ENCODE results near the gene SCTR.

The SCTR gene

DNA sequence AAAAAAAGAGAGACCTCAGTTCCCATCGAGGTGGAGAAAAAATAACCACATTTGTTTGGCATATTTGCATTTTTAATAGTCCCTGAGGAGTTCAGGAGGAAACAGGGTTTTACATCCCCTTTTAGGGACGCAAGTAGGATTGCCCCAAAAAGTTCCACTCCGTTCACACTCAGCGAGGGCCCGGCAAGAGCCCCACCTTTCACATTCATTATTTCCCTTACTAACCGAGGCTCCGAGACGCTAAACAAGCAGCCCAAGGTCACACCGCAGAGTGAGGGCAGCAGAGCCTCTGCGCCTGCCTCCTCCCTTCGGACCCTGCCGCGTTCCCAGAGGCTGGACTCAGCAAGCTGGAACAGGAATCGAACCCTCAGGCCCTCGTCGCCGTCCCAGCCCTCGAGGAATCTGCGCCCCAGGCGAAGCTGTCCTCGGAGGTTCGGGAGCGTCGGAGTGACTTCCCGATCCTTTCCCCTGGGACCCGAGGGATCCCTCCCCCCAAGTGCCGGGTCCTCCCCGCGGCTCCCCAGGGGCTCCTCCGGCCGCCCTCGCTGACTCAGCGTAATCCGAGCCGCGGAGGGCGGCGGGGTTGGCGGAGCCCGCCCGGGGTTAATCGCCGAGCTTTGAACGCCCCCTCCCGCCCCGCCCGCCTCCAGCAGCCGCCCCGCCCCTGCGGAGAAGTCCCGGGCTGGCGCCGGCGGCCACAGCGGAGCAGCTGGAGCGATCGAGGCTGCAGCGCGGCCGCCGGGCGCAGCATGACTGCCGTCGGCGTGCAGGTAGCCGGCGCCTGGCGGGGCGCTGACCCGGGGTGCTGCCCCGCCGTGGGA is 92.9 kb downstream of the SCTR start, which contains the start of gene TMEM37:
TMEM37 (plus strand) TSS at position 700 of the 821 bp plus-strand sequence; CDS start at position 750, 50 bp downstream.
- no peak for TF ChIP-seq POLR2A (IDR thresholded peaks at IDR 0.05; ENCODE audit: extremely low read depth, insufficient read length)
- TF ChIP-seq, protein P1, sequence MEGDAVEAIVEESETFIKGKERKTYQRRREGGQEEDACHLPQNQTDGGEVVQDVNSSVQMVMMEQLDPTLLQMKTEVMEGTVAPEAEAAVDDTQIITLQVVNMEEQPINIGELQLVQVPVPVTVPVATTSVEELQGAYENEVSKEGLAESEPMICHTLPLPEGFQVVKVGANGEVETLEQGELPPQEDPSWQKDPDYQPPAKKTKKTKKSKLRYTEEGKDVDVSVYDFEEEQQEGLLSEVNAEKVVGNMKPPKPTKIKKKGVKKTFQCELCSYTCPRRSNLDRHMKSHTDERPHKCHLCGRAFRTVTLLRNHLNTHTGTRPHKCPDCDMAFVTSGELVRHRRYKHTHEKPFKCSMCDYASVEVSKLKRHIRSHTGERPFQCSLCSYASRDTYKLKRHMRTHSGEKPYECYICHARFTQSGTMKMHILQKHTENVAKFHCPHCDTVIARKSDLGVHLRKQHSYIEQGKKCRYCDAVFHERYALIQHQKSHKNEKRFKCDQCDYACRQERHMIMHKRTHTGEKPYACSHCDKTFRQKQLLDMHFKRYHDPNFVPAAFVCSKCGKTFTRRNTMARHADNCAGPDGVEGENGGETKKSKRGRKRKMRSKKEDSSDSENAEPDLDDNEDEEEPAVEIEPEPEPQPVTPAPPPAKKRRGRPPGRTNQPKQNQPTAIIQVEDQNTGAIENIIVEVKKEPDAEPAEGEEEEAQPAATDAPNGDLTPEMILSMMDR (IDR thresholded peaks at IDR 0.05; ENCODE audit: low read depth, low read length), result no peak
- DNase-seq (ENCODE audit: low read depth), result peak; percentile 93
- H3K4me3 ChIP-seq (ENCODE audit: low read depth, low read length), result peak within 1 kb of the TSS; percentile 45

DNA sequence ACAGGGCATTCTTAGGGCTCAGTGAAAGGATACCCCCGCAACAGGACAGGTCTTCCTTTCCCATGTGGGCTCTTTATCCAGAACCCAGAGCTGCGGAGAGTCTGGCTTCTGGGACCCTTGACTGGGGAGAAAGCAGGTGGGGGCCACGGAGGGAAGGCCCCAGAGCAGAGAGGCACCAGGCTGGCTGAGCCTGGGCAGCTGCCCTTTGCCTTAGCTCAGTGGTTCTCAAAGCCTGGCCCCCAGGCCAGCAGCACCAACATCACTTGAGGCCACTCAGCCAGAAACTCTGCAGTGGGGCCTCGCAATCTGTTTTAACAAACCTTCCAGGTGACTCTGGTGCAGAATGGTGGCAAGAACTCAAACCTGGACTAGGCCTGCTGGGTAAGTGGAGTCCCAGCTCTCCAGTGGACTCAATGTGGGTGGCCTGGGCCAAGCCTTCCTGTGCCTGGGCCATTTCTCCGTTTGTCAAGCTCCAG is 94.2 kb downstream of the SCTR start:
- no peak for DNase-seq (ENCODE audit: low read depth)
- no peak overlapping the region for H3K4me3 ChIP-seq (ENCODE audit: low read depth, low read length)
- TF ChIP-seq, protein P1 (IDR thresholded peaks at IDR 0.05; ENCODE audit: low read depth, low read length), result no peak
- TF ChIP-seq MYC (IDR thresholded peaks at IDR 0.05; ENCODE audit: low read depth, low read length) (no peak), POLR2A (IDR thresholded peaks at IDR 0.05; ENCODE audit: extremely low read depth, insufficient read length) (no peak)
- TF ChIP-seq, protein P2, sequence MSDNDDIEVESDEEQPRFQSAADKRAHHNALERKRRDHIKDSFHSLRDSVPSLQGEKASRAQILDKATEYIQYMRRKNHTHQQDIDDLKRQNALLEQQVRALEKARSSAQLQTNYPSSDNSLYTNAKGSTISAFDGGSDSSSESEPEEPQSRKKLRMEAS (IDR thresholded peaks at IDR 0.05; ENCODE audit: low read depth, low read length), result no peak

DNA sequence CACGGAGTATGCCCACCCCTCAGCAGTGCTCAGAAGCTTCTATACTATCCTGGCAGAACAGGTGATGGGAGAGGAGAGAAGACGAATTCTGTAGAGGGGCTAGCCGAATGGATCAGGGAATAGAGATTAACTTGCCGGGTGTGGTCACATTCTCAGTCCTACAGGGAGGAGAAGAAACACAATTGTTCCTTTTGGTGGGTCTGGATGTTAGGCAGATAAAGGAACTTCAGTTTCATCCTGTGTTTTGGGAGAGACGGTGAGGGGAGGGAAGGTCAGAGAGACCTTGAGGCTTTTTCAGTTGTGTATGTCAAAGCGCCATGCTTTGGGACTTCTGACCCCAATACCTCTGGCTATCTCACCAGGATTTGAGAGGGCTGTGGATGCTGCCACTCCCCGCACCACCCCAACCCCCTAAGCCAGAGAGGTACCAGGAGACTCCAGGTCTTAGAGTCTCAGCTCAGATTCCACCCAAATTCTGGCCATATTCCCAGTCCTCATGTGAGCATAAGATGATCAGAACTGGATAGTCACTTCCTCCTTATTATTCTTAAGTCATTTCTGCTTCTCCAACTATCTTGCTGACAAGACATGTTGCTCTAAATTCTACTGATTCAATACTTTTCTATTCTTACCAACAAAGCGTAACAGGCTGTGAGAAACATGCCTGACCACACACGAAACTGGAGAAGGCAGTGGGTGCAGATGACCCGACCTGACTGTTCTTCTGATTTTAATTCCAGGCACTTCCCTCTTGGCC is 94.9 kb downstream of the SCTR start:
- H3K4me3 ChIP-seq (ENCODE audit: low read depth, low read length), result no peak overlapping the region
- TF ChIP-seq MYC (IDR thresholded peaks at IDR 0.05; ENCODE audit: low read depth, low read length) (no peak), POLR2A (IDR thresholded peaks at IDR 0.05; ENCODE audit: extremely low read depth, insufficient read length) (no peak)
- TF ChIP-seq, protein P2 (IDR thresholded peaks at IDR 0.05; ENCODE audit: low read depth, low read length), result no peak
- TF ChIP-seq, protein P1 (IDR thresholded peaks at IDR 0.05; ENCODE audit: low read depth, low read length), result no peak
- DNase-seq (ENCODE audit: low read depth), result peak; percentile 28

DNA sequence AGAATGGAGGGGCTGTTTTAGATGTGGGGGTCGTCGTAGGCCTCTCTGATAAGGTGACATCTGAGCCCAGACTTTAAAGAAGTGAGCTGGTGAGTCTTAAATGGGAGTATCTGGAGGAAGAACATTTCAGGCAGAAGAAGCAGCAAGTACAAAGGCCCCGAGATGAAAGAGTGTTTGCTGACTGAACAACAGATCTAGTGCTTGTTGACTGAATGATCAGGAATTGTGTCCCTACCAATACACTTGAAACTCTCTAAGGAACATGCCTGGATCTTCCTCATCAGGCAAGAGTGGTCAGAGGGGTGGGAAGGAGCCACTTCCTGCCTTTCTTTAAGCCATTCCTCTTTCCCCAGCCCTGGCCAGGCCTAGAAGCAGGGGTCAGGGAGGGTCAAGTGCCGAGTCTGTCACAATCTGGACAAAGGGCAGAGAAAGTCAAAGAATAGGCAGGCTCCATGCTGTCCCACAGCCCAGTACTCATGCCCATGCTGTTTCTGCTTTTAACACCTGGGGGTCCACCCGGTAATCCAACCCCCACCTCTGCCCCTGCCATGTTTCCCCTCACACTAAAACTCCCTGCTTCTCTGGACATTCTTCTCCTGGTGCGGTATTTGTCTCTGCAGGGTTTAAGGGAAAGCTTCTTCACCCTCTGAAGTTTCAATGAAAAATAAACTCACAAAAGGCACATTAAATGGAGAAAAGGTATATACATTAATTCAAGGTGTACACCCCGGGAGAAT is 95.6 kb downstream of the SCTR start:
- no peak for DNase-seq (ENCODE audit: low read depth)
- H3K4me3 ChIP-seq (ENCODE audit: low read depth, low read length), result no peak overlapping the region
- no peak for TF ChIP-seq MYC (IDR thresholded peaks at IDR 0.05; ENCODE audit: low read depth, low read length)
- no peak for TF ChIP-seq POLR2A (IDR thresholded peaks at IDR 0.05; ENCODE audit: extremely low read depth, insufficient read length)
- TF ChIP-seq, protein P2 (IDR thresholded peaks at IDR 0.05; ENCODE audit: low read depth, low read length), result no peak
- TF ChIP-seq, protein P1 (IDR thresholded peaks at IDR 0.05; ENCODE audit: low read depth, low read length), result no peak

DNA sequence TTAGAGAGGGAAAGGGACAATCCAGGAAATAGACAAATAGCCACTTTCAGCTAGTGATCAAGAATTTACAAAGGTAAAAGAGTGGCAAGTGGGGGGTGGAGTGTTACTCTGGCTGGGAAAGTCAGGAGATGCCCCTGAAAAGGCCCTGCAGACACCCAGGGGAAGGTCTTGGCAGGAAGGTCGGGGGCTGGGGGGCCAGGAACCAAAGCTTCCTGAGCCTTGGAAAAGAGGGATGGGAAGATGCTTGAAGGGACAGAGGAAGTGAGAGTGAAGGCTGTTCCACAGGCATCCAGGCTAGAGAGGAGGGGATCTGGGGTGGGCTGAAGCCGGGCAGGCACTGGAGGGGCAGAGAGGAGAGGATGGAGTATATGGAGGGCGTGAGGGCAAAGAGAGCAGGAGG is 96.5 kb downstream of the SCTR start:
- no peak overlapping the region for H3K4me3 ChIP-seq (ENCODE audit: low read depth, low read length)
- TF ChIP-seq POLR2A (IDR thresholded peaks at IDR 0.05; ENCODE audit: extremely low read depth, insufficient read length) (no peak), MYC (IDR thresholded peaks at IDR 0.05; ENCODE audit: low read depth, low read length) (no peak)
- TF ChIP-seq, protein P2 (IDR thresholded peaks at IDR 0.05; ENCODE audit: low read depth, low read length), result no peak
- TF ChIP-seq, protein P1 (IDR thresholded peaks at IDR 0.05; ENCODE audit: low read depth, low read length), result no peak
- DNase-seq (ENCODE audit: low read depth), result no peak
